NCI-H82 treated with DMSO at 0.1 percent for 48 hours (cell line): ENCODE results near the gene SDR9C7.

Experiments used
- DNase-seq: peaks from one replicate; lab custom pipeline; 2025; ENCODE audit not compliant: unreplicated experiment; lab: John Stamatoyannopoulos, UW

The SDR9C7 gene

DNA sequence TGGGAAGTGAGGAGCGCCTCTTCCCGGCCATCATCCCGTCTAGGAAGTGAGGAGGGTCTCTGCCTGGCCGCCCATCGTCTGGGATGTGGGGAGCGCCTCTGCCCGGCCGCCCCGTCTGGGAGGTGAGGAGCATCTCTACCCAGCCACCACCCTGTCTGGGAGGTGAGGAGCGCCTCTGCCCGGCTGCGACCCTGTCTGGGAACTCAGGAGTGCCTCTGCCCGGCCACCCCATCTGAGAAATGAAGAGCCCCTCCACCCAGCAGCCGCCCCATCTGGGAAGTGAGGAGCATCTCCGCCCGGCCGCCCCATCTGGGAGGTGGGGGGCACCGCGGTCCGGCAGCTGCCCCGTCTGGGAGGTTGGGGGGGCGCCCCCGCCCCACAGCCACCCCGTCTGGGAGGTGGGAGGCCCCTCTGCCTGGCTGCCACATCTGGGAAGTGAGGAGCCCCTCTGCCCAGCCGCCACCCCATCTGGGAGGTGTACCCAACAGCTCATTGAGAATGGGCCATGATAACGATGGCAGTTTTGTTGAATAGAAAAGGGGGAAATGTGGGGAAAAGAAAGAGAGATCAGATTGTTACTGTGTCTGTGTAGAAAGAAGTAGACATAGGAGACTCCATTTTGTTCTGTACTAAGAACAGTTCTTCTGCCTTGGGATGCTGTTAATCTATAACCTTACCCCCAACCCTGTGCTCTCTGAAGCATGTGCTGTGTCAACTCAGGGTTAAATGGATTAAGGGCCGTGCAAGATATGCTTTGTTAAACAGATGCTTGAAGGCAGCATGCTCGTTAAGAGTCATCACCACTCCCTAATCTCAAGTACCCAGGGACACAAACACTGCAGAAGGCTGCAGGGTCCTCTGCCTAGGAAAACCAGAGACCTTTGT is 54.7 kb downstream of the SDR9C7 start:
- DNase-seq, result peak; percentile 0

GRCh38 chr12:56878010-56878339 is 56.2 kb downstream of the SDR9C7 start:
- no peak for DNase-seq

- DNase-seq, result no peak
These were observed 56.8 kb downstream of the SDR9C7 start for GRCh38 chr12:56877195-56878009.

DNA sequence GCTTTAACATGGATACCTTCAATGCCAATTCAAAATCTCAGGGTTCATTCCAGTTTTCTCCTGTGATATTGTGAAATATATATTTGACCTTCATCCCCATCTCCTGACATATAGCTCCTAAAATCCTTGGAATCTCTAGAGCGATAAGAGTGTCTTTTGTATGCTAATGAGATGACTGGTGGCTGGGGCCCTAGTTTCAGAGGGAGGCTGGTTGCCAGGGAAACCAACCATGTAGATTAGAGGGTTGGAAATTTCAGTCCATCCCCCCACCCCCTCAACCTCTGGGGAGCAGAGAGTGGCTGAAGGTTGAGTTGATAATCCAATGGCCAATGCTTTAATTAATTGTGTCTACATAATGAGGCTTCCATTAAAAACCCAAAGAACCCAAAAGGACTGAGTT is 59.4 kb downstream of the SDR9C7 start:
- DNase-seq, result no peak

DNA sequence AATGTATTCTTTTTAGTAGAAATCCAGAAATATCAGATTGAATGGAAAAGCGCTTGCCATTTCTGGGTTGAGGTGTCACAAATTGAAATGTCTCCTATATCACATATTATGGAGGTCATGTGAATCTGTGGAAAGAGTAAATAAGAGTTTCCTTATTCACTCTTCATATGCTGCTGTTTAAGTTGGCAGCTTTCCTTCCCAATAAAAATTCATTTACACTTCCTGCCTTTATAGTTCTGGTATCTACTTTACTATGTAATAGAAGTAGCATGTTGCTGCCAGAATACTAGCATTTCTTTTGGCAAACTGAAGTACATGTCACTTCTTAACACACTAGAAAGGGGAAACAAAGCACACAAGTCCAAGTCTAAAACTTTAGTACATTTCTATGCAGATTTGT is 60.8 kb downstream of the SDR9C7 start:
- no peak for DNase-seq
